ENCODE data around the gene CEPT1.

GRCh38 chr1:111127923-111128643 is 11.9 kb upstream of the CEPT1 start:
- no peak for TF ChIP-seq CTCF (IDR thresholded peaks at IDR 0.05; ENCODE audit: low read depth, low read length)
- TF ChIP-seq EZH2phosphoT487 (IDR thresholded peaks at IDR 0.05; ENCODE audit: low read depth) = no peak
